Measurements from ENCODE around the gene SERPINA6.

DNA sequence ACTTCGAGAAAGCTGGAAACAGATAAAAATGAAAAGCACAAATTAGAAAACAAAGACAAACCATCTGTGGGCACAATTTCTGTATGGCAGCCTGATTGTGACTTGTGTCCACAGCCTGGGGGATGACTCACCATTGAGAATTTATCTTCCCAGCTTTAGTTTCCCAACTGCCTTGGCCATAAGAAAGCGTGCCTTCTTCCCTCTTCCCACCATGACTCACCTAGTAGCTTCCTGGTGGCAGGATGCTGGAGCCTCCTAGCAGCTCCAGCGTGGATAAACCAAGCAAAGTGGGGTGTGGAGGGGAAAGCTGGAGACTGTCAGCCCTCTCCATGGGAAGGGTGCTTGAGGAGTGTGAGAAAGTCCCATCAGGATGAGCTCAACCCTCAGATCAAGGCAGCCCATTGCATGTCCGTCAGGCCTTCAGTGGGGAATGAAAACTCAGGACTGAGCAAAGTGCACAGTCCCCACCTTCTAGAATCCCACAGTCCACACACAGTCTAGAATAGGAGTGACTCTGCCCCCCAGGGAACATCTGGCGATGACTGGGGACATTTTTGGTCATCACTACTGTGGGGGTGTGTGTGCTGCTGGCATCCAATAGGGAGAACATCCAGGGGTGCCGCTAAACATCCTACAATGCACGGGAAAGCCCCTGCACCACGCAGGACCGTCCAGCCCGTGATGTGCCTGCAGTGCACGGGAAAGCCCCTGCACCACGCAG is 22.4 kb upstream of the SERPINA6 start:
- TF ChIP-seq, protein P1, sequence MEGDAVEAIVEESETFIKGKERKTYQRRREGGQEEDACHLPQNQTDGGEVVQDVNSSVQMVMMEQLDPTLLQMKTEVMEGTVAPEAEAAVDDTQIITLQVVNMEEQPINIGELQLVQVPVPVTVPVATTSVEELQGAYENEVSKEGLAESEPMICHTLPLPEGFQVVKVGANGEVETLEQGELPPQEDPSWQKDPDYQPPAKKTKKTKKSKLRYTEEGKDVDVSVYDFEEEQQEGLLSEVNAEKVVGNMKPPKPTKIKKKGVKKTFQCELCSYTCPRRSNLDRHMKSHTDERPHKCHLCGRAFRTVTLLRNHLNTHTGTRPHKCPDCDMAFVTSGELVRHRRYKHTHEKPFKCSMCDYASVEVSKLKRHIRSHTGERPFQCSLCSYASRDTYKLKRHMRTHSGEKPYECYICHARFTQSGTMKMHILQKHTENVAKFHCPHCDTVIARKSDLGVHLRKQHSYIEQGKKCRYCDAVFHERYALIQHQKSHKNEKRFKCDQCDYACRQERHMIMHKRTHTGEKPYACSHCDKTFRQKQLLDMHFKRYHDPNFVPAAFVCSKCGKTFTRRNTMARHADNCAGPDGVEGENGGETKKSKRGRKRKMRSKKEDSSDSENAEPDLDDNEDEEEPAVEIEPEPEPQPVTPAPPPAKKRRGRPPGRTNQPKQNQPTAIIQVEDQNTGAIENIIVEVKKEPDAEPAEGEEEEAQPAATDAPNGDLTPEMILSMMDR (IDR thresholded peaks at IDR 0.05) = no peak
- TF ChIP-seq, protein P2, sequence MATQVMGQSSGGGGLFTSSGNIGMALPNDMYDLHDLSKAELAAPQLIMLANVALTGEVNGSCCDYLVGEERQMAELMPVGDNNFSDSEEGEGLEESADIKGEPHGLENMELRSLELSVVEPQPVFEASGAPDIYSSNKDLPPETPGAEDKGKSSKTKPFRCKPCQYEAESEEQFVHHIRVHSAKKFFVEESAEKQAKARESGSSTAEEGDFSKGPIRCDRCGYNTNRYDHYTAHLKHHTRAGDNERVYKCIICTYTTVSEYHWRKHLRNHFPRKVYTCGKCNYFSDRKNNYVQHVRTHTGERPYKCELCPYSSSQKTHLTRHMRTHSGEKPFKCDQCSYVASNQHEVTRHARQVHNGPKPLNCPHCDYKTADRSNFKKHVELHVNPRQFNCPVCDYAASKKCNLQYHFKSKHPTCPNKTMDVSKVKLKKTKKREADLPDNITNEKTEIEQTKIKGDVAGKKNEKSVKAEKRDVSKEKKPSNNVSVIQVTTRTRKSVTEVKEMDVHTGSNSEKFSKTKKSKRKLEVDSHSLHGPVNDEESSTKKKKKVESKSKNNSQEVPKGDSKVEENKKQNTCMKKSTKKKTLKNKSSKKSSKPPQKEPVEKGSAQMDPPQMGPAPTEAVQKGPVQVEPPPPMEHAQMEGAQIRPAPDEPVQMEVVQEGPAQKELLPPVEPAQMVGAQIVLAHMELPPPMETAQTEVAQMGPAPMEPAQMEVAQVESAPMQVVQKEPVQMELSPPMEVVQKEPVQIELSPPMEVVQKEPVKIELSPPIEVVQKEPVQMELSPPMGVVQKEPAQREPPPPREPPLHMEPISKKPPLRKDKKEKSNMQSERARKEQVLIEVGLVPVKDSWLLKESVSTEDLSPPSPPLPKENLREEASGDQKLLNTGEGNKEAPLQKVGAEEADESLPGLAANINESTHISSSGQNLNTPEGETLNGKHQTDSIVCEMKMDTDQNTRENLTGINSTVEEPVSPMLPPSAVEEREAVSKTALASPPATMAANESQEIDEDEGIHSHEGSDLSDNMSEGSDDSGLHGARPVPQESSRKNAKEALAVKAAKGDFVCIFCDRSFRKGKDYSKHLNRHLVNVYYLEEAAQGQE (IDR thresholded peaks at IDR 0.05; ENCODE audit: insufficient read depth in 1 of 2, low read depth in 2 of 2, low read length in 1 of 2) = no peak
